Sigmoid colon (tissue), 7 donors: ENCODE measurements around the gene DYNLT4. TPM values are rescaled to one million over a fixed set of nuclear protein-coding genes. Genes with fewer than 3 reads are reported as not detected.

Experiments
- DNase-seq: peaks from one replicate; pipeline ENCODE4 v3.0.0-alpha.2; 2019
- H3K27ac ChIP-seq, 4 donors: fragments of 200-600 bp; sonication (generic); one replicate each; pipeline ENCODE4 v1.5.1; 2016 to 2019; ENCODE audit warnings: mild to moderate bottlenecking in 1 of 4
- H3K27me3 ChIP-seq, 3 donors: fragments of 200-600 bp; sonication (generic); one replicate each; pipeline ENCODE4 v1.5.1; 2019; ENCODE audit warnings: mild to moderate bottlenecking in 1 of 3
- H3K36me3 ChIP-seq, 4 donors: fragments of 200-600 bp; sonication (generic); one replicate each; pipeline ENCODE4 v1.5.1; 2016 to 2019
- H3K4me1 ChIP-seq, 4 donors: fragments of 200-600 bp; sonication (generic); one replicate each; pipeline ENCODE4 v1.5.1; 2017 to 2019
- H3K4me3 ChIP-seq, 4 donors: fragments of 200-600 bp; sonication (generic); one replicate each; pipeline ENCODE4 v1.5.1; 2017 to 2019; ENCODE audit warnings: mild to moderate bottlenecking in 2 of 4, moderate library complexity in 1 of 4
- H3K9me3 ChIP-seq, 4 donors: fragments of 200-600 bp in 3 of 4; sonication (generic) in 3 of 4; one replicate each; pipeline versions ENCODE4 v1.5.1 to v1.6.1; 2013 to 2019
- EP300 ChIP-seq, 4 donors: sonication (generic); formaldehyde crosslinking; IDR thresholded peaks; one replicate each; pipeline ENCODE4 v1.6.1; 2017; ENCODE audit warnings: antibody characterized with exemption in 4 of 4
- POLR2A ChIP-seq, 2 donors: fragments of 450-650 bp; IDR thresholded peaks; one replicate each; pipeline ENCODE4 v1.6.1; 2016; ENCODE audit warnings: antibody characterized with exemption in 2 of 2, mild to moderate bottlenecking in 2 of 2, moderate library complexity in 2 of 2
- POLR2AphosphoS5 ChIP-seq, 4 donors: sonication (generic); formaldehyde crosslinking; IDR thresholded peaks; one replicate each; pipeline ENCODE4 v1.6.1; 2017; ENCODE audit warnings: antibody characterized with exemption in 4 of 4
- WGBS, 2 donors: extraction: QIAGEN DNeasy Blood & Tissue Kit; methylation state at CpG; one replicate each; pipeline ENCODE4 v1.1.7; 2013; 5-methylcytosine and 5-hydroxymethylcytosine counted together
- intact Hi-C: fragments of 100-400 bp; cut with DNase I; formaldehyde crosslinking; loops from one replicate; pipeline ENCODE4 v1.15.1; 2023
- polyA plus RNA-seq, 3 donors: library from polyadenylated mRNA; stranded (reverse); fragments of 200-250 nt; gene quantifications; one replicate each; pipeline ENCODE4 v1.2.3, GENCODE V29; 2013
- total RNA-seq, 4 donors: library from RNA; depleted of rRNA; stranded (reverse); fragments of >200 nt; gene quantifications; one replicate each; pipeline ENCODE4 v1.1.0, GENCODE V29; 2016
- TF ChIP-seq, protein P1 (sequence below), 4 experiments: fragments of 450-650 bp in 3 of 4; fragments of 200-600 bp in 1 of 4; IDR thresholded peaks; one replicate each; pipeline ENCODE4 v1.5.1; 2016 to 2019; ENCODE audit warnings: antibody characterized with exemption in 4 of 4, mild to moderate bottlenecking in 3 of 4, moderate library complexity in 2 of 4
- donor health status: healthy with polysubstance abuse.
- donor health status: Bipolar disorder and iron deficiency.
- donor health status: healthy.

The DYNLT4 gene
- total and polyA plus RNA-seq, 7 donors: 0.20 to 1.1 TPM; not detected in 5

DNA sequence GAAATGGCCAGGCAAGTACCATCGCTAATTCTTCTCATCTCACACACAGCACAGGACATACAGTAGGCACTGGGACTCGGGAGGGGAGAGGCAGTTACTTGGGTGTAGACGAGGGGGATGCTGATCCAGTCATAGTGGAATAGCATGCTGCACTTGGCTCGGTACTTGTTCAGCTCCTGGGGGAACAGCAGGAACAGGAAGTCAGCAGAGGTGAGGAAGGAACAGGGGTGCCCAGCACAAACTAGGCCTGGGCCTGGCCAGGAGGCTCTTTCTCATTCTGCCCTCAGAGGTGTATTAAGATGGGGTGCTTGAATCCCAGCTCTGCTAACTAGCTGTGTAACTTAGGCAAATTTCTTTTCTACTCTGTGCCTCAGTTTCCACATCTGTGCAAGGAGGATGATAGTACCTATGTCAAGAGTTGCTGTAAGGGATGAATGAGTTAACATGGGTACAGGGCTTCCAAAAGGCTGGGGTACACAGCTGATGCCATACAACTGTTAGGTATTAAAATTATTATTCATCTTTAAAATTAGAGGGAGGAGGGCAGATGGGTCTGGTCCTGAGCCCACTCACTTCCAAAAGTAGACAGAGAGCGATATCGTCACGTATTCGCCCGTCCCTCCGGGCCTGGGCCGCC is 21.5 kb downstream of the DYNLT4 start:
- TF ChIP-seq, protein P1, sequence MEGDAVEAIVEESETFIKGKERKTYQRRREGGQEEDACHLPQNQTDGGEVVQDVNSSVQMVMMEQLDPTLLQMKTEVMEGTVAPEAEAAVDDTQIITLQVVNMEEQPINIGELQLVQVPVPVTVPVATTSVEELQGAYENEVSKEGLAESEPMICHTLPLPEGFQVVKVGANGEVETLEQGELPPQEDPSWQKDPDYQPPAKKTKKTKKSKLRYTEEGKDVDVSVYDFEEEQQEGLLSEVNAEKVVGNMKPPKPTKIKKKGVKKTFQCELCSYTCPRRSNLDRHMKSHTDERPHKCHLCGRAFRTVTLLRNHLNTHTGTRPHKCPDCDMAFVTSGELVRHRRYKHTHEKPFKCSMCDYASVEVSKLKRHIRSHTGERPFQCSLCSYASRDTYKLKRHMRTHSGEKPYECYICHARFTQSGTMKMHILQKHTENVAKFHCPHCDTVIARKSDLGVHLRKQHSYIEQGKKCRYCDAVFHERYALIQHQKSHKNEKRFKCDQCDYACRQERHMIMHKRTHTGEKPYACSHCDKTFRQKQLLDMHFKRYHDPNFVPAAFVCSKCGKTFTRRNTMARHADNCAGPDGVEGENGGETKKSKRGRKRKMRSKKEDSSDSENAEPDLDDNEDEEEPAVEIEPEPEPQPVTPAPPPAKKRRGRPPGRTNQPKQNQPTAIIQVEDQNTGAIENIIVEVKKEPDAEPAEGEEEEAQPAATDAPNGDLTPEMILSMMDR (IDR thresholded peaks at IDR 0.05): no peak
- no peak for TF ChIP-seq POLR2A (IDR thresholded peaks at IDR 0.05)
- no peak for TF ChIP-seq POLR2AphosphoS5 (IDR thresholded peaks at IDR 0.05)
- TF ChIP-seq EP300 (IDR thresholded peaks at IDR 0.05): no peak
- H3K4me1 ChIP-seq: peaks cover 0 to 34% (median 25%) of the 10 kb centered on the region in 4 donors
- 33 to 36% methylated on average over 11 of the region's 11 CpGs for WGBS, 2 donors
- no peaks in the 10 kb centered on the region for H3K27me3 ChIP-seq
- H3K36me3 ChIP-seq: peaks cover 0 to 14% (median 0%) of the 10 kb centered on the region in 4 donors
- intact Hi-C loops: loop anchor here (1.0 to 5.0 kb wide), 3 partner anchors 37 to 227 kb away; partner anchors contain the start of genes HECTD3 and UROD
- no peaks in the 10 kb centered on the region for H3K9me3 ChIP-seq
- no peak for DNase-seq
- peak overlapping the region; percentile 34 to 61 (median 50) for H3K4me3 ChIP-seq
- peak overlapping the region in 3 of 4 donors; percentile 59 to 70 (median 68) for H3K27ac ChIP-seq

DNA sequence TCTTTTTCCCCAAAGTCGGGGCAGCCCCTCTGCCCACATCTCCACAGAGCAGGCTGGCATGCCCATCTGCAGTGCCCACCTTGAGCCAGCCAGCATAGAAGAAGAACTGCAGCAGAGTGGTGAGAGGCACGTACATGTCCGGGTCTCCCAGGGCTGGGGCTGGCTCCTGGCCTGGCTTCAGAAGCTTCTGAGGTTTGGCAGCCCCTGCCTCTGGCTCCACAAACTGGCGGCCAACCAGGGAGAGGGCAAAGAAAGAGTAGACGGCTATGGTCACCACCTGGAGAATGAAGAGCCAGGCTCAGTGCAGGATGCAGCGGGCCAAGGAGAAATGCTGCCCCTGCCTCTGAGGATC is 22.1 kb downstream of the DYNLT4 start:
- H3K27ac ChIP-seq: no peak overlapping the region
- H3K4me1 ChIP-seq: peaks cover 0 to 34% (median 25%) of the 10 kb centered on the region in 4 donors
- H3K36me3 ChIP-seq: peaks cover 0 to 20% (median 0%) of the 10 kb centered on the region in 4 donors
- no peak overlapping the region for H3K4me3 ChIP-seq
- TF ChIP-seq, protein P1 (IDR thresholded peaks at IDR 0.05): no peak
- no peak for TF ChIP-seq POLR2A (IDR thresholded peaks at IDR 0.05)
- TF ChIP-seq POLR2AphosphoS5 (IDR thresholded peaks at IDR 0.05): no peak
- TF ChIP-seq EP300 (IDR thresholded peaks at IDR 0.05): no peak
- no peaks in the 10 kb centered on the region for H3K9me3 ChIP-seq
- intact Hi-C loops: loop anchor here (5.0 kb wide), 2 partner anchors 37 to 227 kb away; partner anchors contain the start of genes HECTD3 and UROD
- DNase-seq: no peak
- no peaks in the 10 kb centered on the region for H3K27me3 ChIP-seq
- WGBS, 2 donors: 86 to 90% methylated on average over 6 of the region's 6 CpGs

DNA sequence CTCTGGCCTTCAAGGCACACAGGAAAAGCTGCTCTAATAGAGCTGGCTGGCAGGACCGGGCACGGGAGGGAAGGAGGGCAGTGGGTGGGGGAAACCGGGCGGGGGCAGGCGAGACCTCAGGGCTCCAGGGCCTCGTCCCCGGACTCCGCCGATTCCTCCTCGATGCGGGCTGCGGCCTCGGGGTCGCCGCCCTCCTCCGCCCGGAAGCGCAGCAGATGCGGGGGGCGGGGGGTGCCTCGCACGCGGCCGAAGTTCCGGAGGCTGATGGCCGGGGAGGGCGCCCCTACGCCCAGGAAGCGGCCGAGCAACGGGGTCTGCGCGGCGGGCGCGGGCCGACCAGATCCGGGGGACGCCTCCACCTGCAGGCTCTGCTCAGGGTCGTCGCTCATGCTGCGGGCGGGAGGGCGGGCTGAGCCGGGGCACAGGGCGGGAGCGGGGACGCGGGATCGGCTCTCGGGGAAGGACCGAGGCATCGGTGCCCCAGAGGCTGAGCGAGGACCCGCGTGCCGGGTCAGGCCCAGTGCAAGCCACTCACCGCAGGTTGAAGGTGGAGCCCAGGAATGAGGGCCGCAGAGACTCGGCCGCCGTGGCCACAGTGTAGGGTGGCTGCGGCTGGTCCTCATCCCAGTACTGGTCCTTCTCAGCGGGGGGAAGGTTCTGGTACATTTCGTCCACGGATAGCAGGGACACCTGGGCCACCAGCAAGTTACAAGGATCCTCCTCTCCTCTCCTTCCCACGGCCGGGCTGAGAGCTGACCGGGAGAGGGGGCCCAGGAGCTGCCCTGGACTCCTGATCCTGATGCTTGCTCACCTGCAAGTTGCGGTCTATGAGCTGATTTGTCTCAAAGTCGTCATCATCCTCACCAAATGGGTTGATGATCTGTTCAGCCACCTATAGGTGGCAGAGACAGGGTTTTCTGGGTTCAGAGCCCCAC is 22.8 kb downstream of the DYNLT4 start:
- peak overlapping the region in 3 of 4 donors; percentile 4 to 56 (median 24) for H3K27ac ChIP-seq
- peaks cover 0 to 26% (median 2%) of the 10 kb centered on the region in 4 donors for H3K36me3 ChIP-seq
- no peaks in the 10 kb centered on the region for H3K9me3 ChIP-seq
- TF ChIP-seq POLR2AphosphoS5 (IDR thresholded peaks at IDR 0.05) (no peak), POLR2A (IDR thresholded peaks at IDR 0.05) (no peak), EP300 (IDR thresholded peaks at IDR 0.05) (no peak)
- TF ChIP-seq, protein P1 (IDR thresholded peaks at IDR 0.05): no peak
- H3K27me3 ChIP-seq: no peaks in the 10 kb centered on the region
- WGBS, 2 donors: 6 to 10% methylated on average over 71 of the region's 71 CpGs
- peak overlapping the region; percentile 33 to 64 (median 56) for H3K4me3 ChIP-seq
- peaks cover 0 to 34% (median 25%) of the 10 kb centered on the region in 4 donors for H3K4me1 ChIP-seq
- intact Hi-C loops: loop anchor here (5.0 kb wide), 2 partner anchors 38 to 228 kb away; partner anchors contain the start of genes HECTD3 and UROD
- DNase-seq: no peak

DNA sequence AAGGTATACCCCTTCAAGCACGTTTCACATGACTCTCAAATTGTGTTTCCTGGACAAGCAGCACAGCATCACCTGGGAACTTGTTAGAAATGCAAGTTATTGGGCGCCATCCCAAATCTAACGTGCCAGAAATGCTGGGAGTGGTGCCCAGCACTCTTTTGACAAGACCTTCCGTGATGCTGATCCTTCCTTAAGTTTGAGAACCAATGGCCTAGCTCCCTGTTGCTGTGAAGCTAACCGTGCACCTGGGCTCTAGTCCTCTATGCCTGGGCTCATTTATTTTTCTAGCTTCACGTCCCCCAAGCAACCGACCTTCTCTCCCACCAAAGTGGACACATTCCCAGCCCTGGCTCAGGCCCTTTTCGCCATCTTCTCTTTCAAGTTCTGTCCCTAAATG is 23.5 kb downstream of the DYNLT4 start:
- DNase-seq: no peak
- intact Hi-C loops: no loop called here
- peaks cover 0 to 33% (median 6%) of the 10 kb centered on the region in 4 donors for H3K36me3 ChIP-seq
- no peak for TF ChIP-seq POLR2AphosphoS5 (IDR thresholded peaks at IDR 0.05)
- TF ChIP-seq POLR2A (IDR thresholded peaks at IDR 0.05): no peak
- TF ChIP-seq EP300 (IDR thresholded peaks at IDR 0.05): no peak
- TF ChIP-seq, protein P1 (IDR thresholded peaks at IDR 0.05): no peak
- peak overlapping the region in 3 of 4 donors; percentile 4 to 56 (median 24) for H3K27ac ChIP-seq
- peak overlapping the region; percentile 33 to 64 (median 56) for H3K4me3 ChIP-seq
- H3K27me3 ChIP-seq: no peaks in the 10 kb centered on the region
- 52 to 56% methylated on average over 8 of the region's 8 CpGs for WGBS, 2 donors
- H3K9me3 ChIP-seq: no peaks in the 10 kb centered on the region
- H3K4me1 ChIP-seq: peaks cover 0 to 35% (median 25%) of the 10 kb centered on the region in 4 donors
